ENCODE data around the gene NDRG2. TPM values are rescaled to one million over a fixed set of nuclear protein-coding genes. Genes with fewer than 3 reads are reported as not detected.

The NDRG2 gene
- polyA plus RNA-seq, 3 donors, result 6.8 to 11.7 (median 11.1) TPM

DNA sequence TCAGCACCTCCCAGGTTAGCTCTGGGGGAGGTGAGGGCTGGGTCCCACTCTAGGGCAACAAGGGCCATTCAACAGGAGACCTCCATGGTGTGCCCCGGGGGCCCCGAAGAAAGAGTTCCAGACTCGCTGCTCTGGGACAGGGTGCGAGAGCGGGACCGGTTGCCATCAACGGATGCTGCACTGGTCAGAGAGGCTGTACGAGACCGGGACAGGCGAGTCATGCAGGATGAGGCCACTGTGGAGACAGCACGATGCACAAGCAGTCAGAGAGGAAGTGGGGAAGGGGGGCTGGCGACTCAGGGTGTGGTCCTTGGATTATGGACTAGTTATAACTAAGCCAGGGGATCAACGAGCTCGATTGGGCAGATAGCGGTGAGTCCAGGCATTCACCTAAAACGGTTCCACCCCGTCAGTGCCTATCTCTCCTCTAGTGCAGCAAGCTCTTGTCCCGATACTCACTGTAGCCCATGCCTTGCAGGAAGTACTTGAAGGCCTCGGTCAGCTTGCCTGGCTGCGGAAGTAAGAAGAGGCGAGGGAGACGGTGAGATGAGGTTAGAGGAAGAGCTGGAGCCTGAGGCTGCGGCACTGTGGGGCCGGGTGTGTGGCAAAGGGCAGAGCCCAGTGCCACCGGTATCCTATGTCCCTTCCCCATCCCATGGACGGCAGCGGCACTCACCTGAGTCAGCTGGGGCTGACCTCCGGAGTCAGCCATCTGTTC is 7.2 kb downstream of the NDRG2 start:
- Mint-ChIP-seq H3K4me3 (peak overlapping the region; percentile 4 to 39), H3K9me3 (no peaks in the 10 kb centered on the region), H3K36me3 (peaks cover 0 to 6% of the 10 kb centered on the region in 2 donors), H3K27ac (peak overlapping the region; percentile 8 to 78 (median 41)), H3K4me1 (peaks cover 63% of the 10 kb centered on the region), H3K27me3 (ENCODE audit: low read depth in 3 of 3) (peaks cover 6 to 14% (median 12%) of the 10 kb centered on the region in 3 donors)
- Histone ChIP-seq H3K79me2 (ENCODE audit: insufficient read depth, low read length) (no peaks in the 10 kb centered on the region), H3K27me3 (ENCODE audit: control insufficient read depth in 2 of 2, insufficient read depth in 2 of 2, low read length in 2 of 2) (no peaks in the 10 kb centered on the region), H3K4me3 (replicated peaks in 1 of 3; ENCODE audit: low read depth in 2 of 3, low read length in 3 of 3) (no peak overlapping the region), H4K20me1 (ENCODE audit: insufficient read depth, low read length) (no peaks in the 10 kb centered on the region), H3K4me2 (replicated peaks; ENCODE audit: extremely low read depth, low read length, poor library complexity, severe bottlenecking) (peak overlapping the region; percentile 14), H3K9ac (ENCODE audit: insufficient read depth, low read length, poor library complexity, severe bottlenecking) (no peak overlapping the region), H3K4me1 (ENCODE audit: control insufficient read depth in 1 of 2, insufficient read depth in 2 of 2, low read length in 2 of 2) (peaks cover 56 to 64% of the 10 kb centered on the region in 2 donors), H3K27ac (ENCODE audit: low read depth in 1 of 2, low read length in 2 of 2) (peak overlapping the region in 1 of 2 donors; percentile 61), H3K36me3 (replicated peaks in 1 of 2; ENCODE audit: control insufficient read depth in 1 of 2, insufficient read depth in 2 of 2, low read length in 2 of 2) (no peaks in the 10 kb centered on the region), H3K9me3 (replicated peaks in 1 of 2; ENCODE audit: control insufficient read depth in 1 of 2, insufficient read depth in 1 of 2, low read length in 2 of 2) (no peaks in the 10 kb centered on the region), H2AFZ (ENCODE audit: insufficient read depth, low read depth, low read length, poor library complexity, severe bottlenecking) (no peak overlapping the region)
- peak; percentile 35 to 50 (median 35) for DNase-seq
- WGBS (ENCODE audit: insufficient coverage), result 56% methylated on average over 16 of the region's 28 CpGs
- intact Hi-C loops (cut with micrococcal nuclease), result loop anchor here (5.0 to 10.0 kb wide), 3 partner anchors 40 to 90 kb away; partner anchors contain the start of gene RNASE8 (in 1 of the 2)
- no peak for TF ChIP-seq CTCF (IDR thresholded peaks at IDR 0.05)

DNA sequence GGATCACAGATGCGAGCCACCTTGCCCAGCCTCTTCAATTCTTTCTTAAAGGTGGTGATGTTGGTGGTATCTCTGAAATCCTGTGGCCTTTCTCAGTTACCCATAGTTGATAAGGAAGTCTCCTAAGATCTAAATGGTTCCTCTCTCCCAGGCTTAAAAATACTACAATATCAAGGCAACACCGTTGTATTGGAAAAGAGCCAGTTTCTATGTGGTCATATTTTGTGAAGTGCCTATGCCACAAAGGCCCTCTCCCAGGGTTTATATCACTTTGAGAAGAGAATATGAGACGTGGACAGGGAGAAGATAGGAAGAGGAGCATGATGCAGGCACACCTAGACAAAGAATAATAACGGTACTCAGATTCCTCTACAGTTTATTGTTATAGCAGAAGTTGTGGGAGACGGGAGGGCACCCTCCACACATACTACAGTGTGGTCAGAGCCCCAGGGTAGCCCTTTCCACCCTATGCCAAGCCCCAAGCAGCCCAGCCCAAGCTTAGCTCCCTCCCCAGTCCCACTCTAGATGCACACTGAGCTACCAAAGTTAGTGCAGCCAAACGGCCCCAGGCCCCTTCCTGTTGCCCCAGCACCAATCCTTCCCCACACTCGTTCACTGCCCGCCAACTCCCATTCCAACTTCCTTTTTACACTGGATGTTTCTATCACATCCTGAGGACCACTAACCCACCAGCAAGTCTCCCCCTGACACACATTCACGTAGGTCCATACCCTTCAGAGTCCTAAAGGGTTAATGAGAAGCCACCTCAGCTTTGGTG is 8.3 kb downstream of the NDRG2 start:
- 0% methylated on average over 3 of the region's 9 CpGs for WGBS (ENCODE audit: insufficient coverage)
- H3K9me3 Mint-ChIP-seq, result peaks cover 0 to 1% (median 0%) of the 10 kb centered on the region in 7 donors
- Histone ChIP-seq H3K27me3 (ENCODE audit: control insufficient read depth in 2 of 2, insufficient read depth in 2 of 2, low read length in 2 of 2) (peaks cover 0 to 5% of the 10 kb centered on the region in 2 donors), H3K4me1 (ENCODE audit: control insufficient read depth in 1 of 2, insufficient read depth in 2 of 2, low read length in 2 of 2) (peaks cover 48 to 56% of the 10 kb centered on the region in 2 donors), H3K27ac (ENCODE audit: low read depth in 1 of 2, low read length in 2 of 2) (no peak overlapping the region), H4K20me1 (ENCODE audit: insufficient read depth, low read length) (no peaks in the 10 kb centered on the region), H3K9ac (ENCODE audit: insufficient read depth, low read length, poor library complexity, severe bottlenecking) (no peak overlapping the region), H3K9me3 (replicated peaks in 1 of 2; ENCODE audit: control insufficient read depth in 1 of 2, insufficient read depth in 1 of 2, low read length in 2 of 2) (no peaks in the 10 kb centered on the region), H3K4me3 (replicated peaks in 1 of 3; ENCODE audit: low read depth in 2 of 3, low read length in 3 of 3) (no peak overlapping the region), H3K4me2 (replicated peaks; ENCODE audit: extremely low read depth, low read length, poor library complexity, severe bottlenecking) (no peak overlapping the region), H3K36me3 (replicated peaks in 1 of 2; ENCODE audit: control insufficient read depth in 1 of 2, insufficient read depth in 2 of 2, low read length in 2 of 2) (no peaks in the 10 kb centered on the region), H3K79me2 (ENCODE audit: insufficient read depth, low read length) (no peaks in the 10 kb centered on the region), H2AFZ (ENCODE audit: insufficient read depth, low read depth, low read length, poor library complexity, severe bottlenecking) (no peak overlapping the region)
- intact Hi-C loops (cut with micrococcal nuclease), result loop anchor here (5.0 to 10.0 kb wide), 3 partner anchors 41 to 91 kb away; partner anchors contain the start of gene RNASE8 (in 1 of the 2)
- H3K4me3 Mint-ChIP-seq, result no peak overlapping the region
- H3K36me3 Mint-ChIP-seq, result peaks cover 0 to 6% of the 10 kb centered on the region in 2 donors
- peaks cover 11 to 17% (median 14%) of the 10 kb centered on the region in 3 donors for H3K27me3 Mint-ChIP-seq (ENCODE audit: low read depth in 3 of 3)
- peak overlapping the region in 4 of 7 donors; percentile 17 to 88 (median 37) for H3K27ac Mint-ChIP-seq
- H3K4me1 Mint-ChIP-seq, result peaks cover 53% of the 10 kb centered on the region
- no peak for TF ChIP-seq CTCF (IDR thresholded peaks at IDR 0.05)
- DNase-seq, result no peak
